B cell (primary cell): ENCODE results near the gene ZNF462. TPM values are rescaled to one million over a fixed set of nuclear protein-coding genes. Genes with fewer than 3 reads are reported as not detected.

ENCODE experiments used
- ATAC-seq: fragments of 200-7000 bp; cut with Tn5 transposase; one replicate; pipeline ENCODE4 v1.10.0; 2021; ENCODE audit warnings: low read depth, mild to moderate bottlenecking, moderate number of reproducible peaks, moderate library complexity
- CTCF ChIA-PET: fragments of 350-600 bp; sonication (Branson Sonifier 250); formaldehyde crosslinking; loops from one replicate; lab custom pipeline; 2021; ENCODE audit warnings: antibody characterized with exemption, inconsistent platforms; lab: Charles Lee
- POLR2A ChIA-PET: fragments of 350-600 bp; sonication (Branson Sonifier 250); formaldehyde crosslinking; loops from one replicate; lab custom pipeline; 2021; ENCODE audit warnings: antibody characterized with exemption; lab: Charles Lee
- DNase-seq: peaks from one replicate; pipeline ENCODE4 v3.0.0; 2013
- H2AFZ ChIP-seq: 2 replicates; pipeline ENCODE4 v1.6.1; 2012; ENCODE audit warnings: mild to moderate bottlenecking, low read depth, low read length; ENCODE audit not compliant: insufficient read depth, poor library complexity, severe bottlenecking
- H3K27ac ChIP-seq, 2 donors: 1 replicate in 1 of 2; 2 replicates in 1 of 2; pipeline ENCODE4 v1.5.1; 2012 to 2013; ENCODE audit warnings: low read length in 2 of 2, mild to moderate bottlenecking in 2 of 2, moderate library complexity in 1 of 2
- H3K27me3 ChIP-seq, 4 experiments: fragments of 200-600 bp in 1 of 4; sonication (generic) in 1 of 4; replicated peaks in 1 of 4; 1 replicate in 2 of 4; 2 replicates in 2 of 4; pipeline versions ENCODE4 v1.6.1 to v1.7.0; 2013 to 2016; ENCODE audit warnings: low read length in 3 of 4, mild to moderate bottlenecking in 2 of 4, mixed read lengths in 1 of 4, moderate library complexity in 1 of 4; ENCODE audit not compliant: insufficient read depth in 4 of 4, control insufficient read depth in 3 of 4; ENCODE audit errors: control extremely low read depth in 1 of 4
- H3K36me3 ChIP-seq, 2 experiments: replicated peaks in 1 of 2; 1 replicate in 1 of 2; 2 replicates in 1 of 2; pipeline versions ENCODE4 v1.6.1 to v1.7.1; 2013; ENCODE audit warnings: low read length in 1 of 2; ENCODE audit not compliant: insufficient read depth in 2 of 2, control insufficient read depth in 1 of 2; ENCODE audit errors: control extremely low read depth in 1 of 2, extremely low read depth in 1 of 2
- H3K4me1 ChIP-seq, 2 donors: fragments of 200-600 bp in 1 of 2; sonication (generic) in 1 of 2; 1 replicate in 1 of 2; 2 replicates in 1 of 2; pipeline versions ENCODE4 v1.5.1 to v1.6.1; 2013 to 2017; ENCODE audit warnings: low read length in 2 of 2; ENCODE audit not compliant: control insufficient read depth in 2 of 2, insufficient read depth in 2 of 2
- H3K4me2 ChIP-seq: replicated peaks from 2 replicates; pipeline ENCODE3; 2012; ENCODE audit warnings: mild to moderate bottlenecking, low read depth, low read length; ENCODE audit not compliant: poor library complexity, severe bottlenecking
- H3K4me3 ChIP-seq, 5 experiments: fragments of 200-600 bp in 1 of 5; sonication (generic) in 1 of 5; 1 replicate in 3 of 5; 2 replicates in 2 of 5; pipeline versions ENCODE4 v1.5.1 to v1.7.0; 2011 to 2016; ENCODE audit warnings: low read length in 4 of 5, mild to moderate bottlenecking in 4 of 5, low read depth in 2 of 5, control low read depth in 1 of 5, moderate library complexity in 1 of 5; ENCODE audit not compliant: insufficient read depth in 1 of 5; ENCODE audit errors: control extremely low read depth in 1 of 5, extremely low read depth in 1 of 5
- H3K79me2 ChIP-seq: fragments of 200-600 bp; sonication (generic); one replicate; pipeline ENCODE4 v1.6.0; 2016; ENCODE audit warnings: low read length; ENCODE audit not compliant: control insufficient read depth, insufficient read depth
- H3K9ac ChIP-seq: fragments of 200-600 bp; sonication (generic); 2 replicates; pipeline ENCODE4 v1.6.1; 2017; ENCODE audit warnings: mild to moderate bottlenecking, low read length, moderate library complexity
- H3K9me3 ChIP-seq, 3 donors: one replicate each; pipeline versions ENCODE4 v1.6.1 to v1.7.1; 2013; ENCODE audit warnings: low read length in 2 of 3; ENCODE audit not compliant: control insufficient read depth in 2 of 3, insufficient read depth in 1 of 3; ENCODE audit errors: control extremely low read depth in 1 of 3
- H4K20me1 ChIP-seq: 2 replicates; pipeline ENCODE4 v1.6.0; 2012; ENCODE audit warnings: mild to moderate bottlenecking, low read length; ENCODE audit not compliant: insufficient read depth, control insufficient read depth, poor library complexity, severe bottlenecking
- H3K27ac Mint-ChIP-seq: one replicate; pipeline ENCODE4 v1.8.0; 2021; ENCODE audit warnings: mixed read lengths
- H3K27me3 Mint-ChIP-seq: one replicate; pipeline ENCODE4 v1.8.0; 2021; ENCODE audit warnings: mixed read lengths
- H3K4me1 Mint-ChIP-seq: one replicate; pipeline ENCODE4 v1.8.0; 2021; ENCODE audit warnings: mixed read lengths
- H3K4me3 Mint-ChIP-seq: one replicate; pipeline ENCODE4 v1.8.0; 2021; ENCODE audit warnings: mixed read lengths
- H3K9me3 Mint-ChIP-seq: one replicate; pipeline ENCODE4 v1.8.0; 2022; ENCODE audit warnings: mixed read lengths; ENCODE audit not compliant: insufficient read depth
- EZH2 ChIP-seq: IDR thresholded peaks from 2 replicates; pipeline ENCODE4 v1.6.1; 2012; ENCODE audit warnings: borderline replicate concordance, low read depth, mild to moderate bottlenecking, moderate library complexity, low read length; ENCODE audit not compliant: insufficient read depth, poor library complexity, severe bottlenecking
- WGBS: methylation state at CpG from one replicate; pipeline ENCODE4 v1.1.5; 2013; ENCODE audit warnings: missing lambda C conversion rate; ENCODE audit not compliant: insufficient coverage; 5-methylcytosine and 5-hydroxymethylcytosine counted together
- intact Hi-C: fragments of 100-400 bp; cut with micrococcal nuclease; formaldehyde crosslinking; loops from one replicate; pipeline ENCODE4 v1.10.0; 2022
- polyA plus RNA-seq: library from polyadenylated mRNA; depleted of rRNA; stranded (reverse); fragments of >200 nt; gene quantifications from 2 replicates; pipeline ENCODE4 v1.2.3, GENCODE V29; 2012
- total RNA-seq, 2 donors: library from RNA; stranded (reverse); fragments of 120-200 nt in 1 of 2; gene quantifications; 1 replicate in 1 of 2; 2 replicates in 1 of 2; pipeline versions ENCODE4 v1.2.3 to v1.2.4, GENCODE V29; 2013 to 2022
- TF ChIP-seq, protein P1 (sequence below): fragments of 200-600 bp; IDR thresholded peaks from one replicate; pipeline ENCODE4 v1.8.0; 2022; ENCODE audit warnings: antibody characterized with exemption, mild to moderate bottlenecking

Gene ZNF462
- total and polyA plus RNA-seq, 2 donors (not counting 1 experiment from before 2014, with no cell fraction given): not detected

- peaks cover 76% of the 10 kb centered on the region for H3K27me3 Mint-ChIP-seq
- no peak overlapping the region for H3K27ac ChIP-seq
- H3K4me3 Mint-ChIP-seq: peak overlapping the region; percentile 78
- peak overlapping the region; percentile 67 for H3K4me2 ChIP-seq
- 4% methylated on average over 31 of the region's 32 CpGs for WGBS
- ChIA-PET CTCF (no interaction called here), POLR2A (no interaction called here)
- peaks cover 0 to 17% (median 0%) of the 10 kb centered on the region in 3 donors for H3K9me3 ChIP-seq
- peak overlapping the region; percentile 29 for H3K9ac ChIP-seq
- H3K27ac Mint-ChIP-seq: no peak overlapping the region
- peak overlapping the region; percentile 66 for H2AFZ ChIP-seq
- no peaks in the 10 kb centered on the region for H3K79me2 ChIP-seq
- peaks cover 36% of the 10 kb centered on the region for H3K4me1 Mint-ChIP-seq
- intact Hi-C loops: no loop called here
- H3K4me3 ChIP-seq: peak overlapping the region in 1 of 5 experiments; percentile 36
- no peaks in the 10 kb centered on the region for H3K9me3 Mint-ChIP-seq
- DNase-seq (no peak), ATAC-seq (no peak)
- peaks cover 40 to 44% of the 10 kb centered on the region in 2 donors for H3K4me1 ChIP-seq
- H3K27me3 ChIP-seq: peaks cover 1 to 56% (median 47%) of the 10 kb centered on the region in 4 experiments
- TF ChIP-seq, protein P1, sequence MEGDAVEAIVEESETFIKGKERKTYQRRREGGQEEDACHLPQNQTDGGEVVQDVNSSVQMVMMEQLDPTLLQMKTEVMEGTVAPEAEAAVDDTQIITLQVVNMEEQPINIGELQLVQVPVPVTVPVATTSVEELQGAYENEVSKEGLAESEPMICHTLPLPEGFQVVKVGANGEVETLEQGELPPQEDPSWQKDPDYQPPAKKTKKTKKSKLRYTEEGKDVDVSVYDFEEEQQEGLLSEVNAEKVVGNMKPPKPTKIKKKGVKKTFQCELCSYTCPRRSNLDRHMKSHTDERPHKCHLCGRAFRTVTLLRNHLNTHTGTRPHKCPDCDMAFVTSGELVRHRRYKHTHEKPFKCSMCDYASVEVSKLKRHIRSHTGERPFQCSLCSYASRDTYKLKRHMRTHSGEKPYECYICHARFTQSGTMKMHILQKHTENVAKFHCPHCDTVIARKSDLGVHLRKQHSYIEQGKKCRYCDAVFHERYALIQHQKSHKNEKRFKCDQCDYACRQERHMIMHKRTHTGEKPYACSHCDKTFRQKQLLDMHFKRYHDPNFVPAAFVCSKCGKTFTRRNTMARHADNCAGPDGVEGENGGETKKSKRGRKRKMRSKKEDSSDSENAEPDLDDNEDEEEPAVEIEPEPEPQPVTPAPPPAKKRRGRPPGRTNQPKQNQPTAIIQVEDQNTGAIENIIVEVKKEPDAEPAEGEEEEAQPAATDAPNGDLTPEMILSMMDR: no peak
- no peak for TF ChIP-seq EZH2
- no peaks in the 10 kb centered on the region for H4K20me1 ChIP-seq
- H3K36me3 ChIP-seq: no peaks in the 10 kb centered on the region
Measured at GRCh38 chr9:106862110-106862820, 701 bp upstream of the ZNF462 start.
